ENCODE data around the gene LRCH4.
A peak's percentile ranks its signal among the peaks of the same experiment; 100 is the strongest.

LRCH4 gene, protein sequence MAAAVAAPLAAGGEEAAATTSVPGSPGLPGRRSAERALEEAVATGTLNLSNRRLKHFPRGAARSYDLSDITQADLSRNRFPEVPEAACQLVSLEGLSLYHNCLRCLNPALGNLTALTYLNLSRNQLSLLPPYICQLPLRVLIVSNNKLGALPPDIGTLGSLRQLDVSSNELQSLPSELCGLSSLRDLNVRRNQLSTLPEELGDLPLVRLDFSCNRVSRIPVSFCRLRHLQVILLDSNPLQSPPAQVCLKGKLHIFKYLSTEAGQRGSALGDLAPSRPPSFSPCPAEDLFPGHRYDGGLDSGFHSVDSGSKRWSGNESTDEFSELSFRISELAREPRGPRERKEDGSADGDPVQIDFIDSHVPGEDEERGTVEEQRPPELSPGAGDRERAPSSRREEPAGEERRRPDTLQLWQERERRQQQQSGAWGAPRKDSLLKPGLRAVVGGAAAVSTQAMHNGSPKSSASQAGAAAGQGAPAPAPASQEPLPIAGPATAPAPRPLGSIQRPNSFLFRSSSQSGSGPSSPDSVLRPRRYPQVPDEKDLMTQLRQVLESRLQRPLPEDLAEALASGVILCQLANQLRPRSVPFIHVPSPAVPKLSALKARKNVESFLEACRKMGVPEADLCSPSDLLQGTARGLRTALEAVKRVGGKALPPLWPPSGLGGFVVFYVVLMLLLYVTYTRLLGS

GRCh38 chr7:100585511-100586265 lies at the start of gene LRCH4:
Gene LRCH4 (minus strand): TSS chr7:100586129. CDS start chr7:100586100, 29 bp downstream.
- DNase-seq (ENCODE audit: low read depth): no peak

- peak; percentile 30 for DNase-seq (ENCODE audit: low read depth)
Observed at GRCh38 chr7:100632951-100633717, 47.2 kb upstream of the LRCH4 start.

- no peak for DNase-seq (ENCODE audit: low read depth)
Observed at GRCh38 chr7:100630066-100630465, 44.1 kb upstream of the LRCH4 start.

DNA sequence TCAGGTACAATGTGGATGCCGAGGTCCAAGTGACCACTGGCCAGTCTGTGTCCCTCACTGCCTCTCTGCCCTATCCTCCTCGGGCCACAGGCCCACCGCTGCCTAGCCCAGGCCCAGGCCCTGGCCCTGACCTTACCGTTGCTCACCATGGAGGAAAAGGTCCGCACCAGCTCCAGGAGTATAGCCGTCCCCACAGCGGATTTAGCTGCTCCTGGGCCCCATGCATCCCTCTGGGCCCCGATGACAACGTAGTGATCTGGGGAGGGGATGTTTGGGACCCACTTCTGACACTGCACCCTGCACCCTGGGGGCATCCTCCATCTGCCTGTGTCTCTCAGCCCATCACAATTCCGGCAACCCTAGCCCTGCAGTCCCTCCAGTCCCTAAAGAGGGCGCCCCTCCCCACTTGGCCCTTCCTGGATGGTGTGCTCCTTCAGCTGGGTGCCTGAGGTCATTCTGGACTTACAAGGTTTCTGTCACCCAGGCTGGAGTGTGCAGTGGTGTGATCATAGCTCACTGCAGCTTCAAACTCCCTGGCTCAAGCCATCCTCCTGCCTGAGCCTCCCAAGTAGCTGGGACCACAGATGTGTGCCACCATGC lies 43.3 kb upstream of the LRCH4 start:
- no peak for DNase-seq (ENCODE audit: low read depth)

DNA sequence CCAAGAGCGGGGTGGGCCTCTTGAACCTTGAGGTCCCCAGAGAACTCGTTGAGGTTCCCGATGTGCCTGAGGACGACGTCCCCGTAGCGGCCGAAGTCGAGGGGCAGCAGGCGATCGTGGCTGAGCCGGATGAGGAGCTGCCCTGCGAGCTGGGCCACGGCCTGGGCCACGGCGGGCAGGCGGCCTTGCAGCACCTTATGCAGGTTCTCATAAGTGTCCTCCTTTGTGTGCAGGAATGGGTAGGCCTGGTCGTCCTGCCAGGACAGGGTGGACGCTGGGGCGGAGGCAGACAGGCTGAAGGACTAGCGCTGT lies 41.3 kb upstream of the LRCH4 start:
- no peak for DNase-seq (ENCODE audit: low read depth)

DNA sequence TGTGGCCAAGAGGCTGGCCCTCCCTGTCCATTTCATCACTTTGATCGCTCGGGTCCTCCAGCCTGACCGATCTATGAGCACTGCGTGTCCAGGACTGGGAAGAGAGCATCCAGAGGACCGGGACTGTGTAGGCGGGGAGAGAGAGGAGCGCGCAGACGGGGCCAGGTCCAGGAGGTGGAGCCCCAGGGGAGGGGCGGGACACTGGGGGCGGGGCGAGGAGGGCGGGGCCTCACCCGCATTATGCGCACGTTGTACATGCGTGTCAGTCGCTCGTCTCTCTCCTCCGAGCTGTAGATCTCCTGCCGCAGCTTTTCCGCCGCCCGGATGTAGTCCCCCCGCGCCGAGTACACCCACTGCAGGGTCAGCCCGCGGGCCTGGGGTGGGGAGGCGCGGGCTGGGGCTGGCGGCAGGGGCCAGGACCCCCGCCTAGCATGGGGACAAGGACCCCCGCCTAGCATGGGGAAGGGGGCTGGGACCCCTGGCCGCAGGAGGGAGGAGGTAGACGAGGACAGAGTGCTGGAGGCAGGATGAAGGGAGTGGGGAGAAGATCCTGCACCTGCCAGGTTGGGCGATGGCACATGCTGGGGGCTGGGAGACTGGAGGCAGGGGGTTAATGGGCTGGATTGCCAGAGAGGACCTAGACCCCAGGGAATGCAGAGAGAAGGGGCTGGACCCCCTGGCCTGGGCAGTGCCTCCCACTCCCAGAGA lies 40.8 kb upstream of the LRCH4 start:
- peak; percentile 78 for DNase-seq (ENCODE audit: low read depth)

GRCh38 chr7:100626055-100626454 lies 40.1 kb upstream of the LRCH4 start:
- DNase-seq (ENCODE audit: low read depth): no peak

DNA sequence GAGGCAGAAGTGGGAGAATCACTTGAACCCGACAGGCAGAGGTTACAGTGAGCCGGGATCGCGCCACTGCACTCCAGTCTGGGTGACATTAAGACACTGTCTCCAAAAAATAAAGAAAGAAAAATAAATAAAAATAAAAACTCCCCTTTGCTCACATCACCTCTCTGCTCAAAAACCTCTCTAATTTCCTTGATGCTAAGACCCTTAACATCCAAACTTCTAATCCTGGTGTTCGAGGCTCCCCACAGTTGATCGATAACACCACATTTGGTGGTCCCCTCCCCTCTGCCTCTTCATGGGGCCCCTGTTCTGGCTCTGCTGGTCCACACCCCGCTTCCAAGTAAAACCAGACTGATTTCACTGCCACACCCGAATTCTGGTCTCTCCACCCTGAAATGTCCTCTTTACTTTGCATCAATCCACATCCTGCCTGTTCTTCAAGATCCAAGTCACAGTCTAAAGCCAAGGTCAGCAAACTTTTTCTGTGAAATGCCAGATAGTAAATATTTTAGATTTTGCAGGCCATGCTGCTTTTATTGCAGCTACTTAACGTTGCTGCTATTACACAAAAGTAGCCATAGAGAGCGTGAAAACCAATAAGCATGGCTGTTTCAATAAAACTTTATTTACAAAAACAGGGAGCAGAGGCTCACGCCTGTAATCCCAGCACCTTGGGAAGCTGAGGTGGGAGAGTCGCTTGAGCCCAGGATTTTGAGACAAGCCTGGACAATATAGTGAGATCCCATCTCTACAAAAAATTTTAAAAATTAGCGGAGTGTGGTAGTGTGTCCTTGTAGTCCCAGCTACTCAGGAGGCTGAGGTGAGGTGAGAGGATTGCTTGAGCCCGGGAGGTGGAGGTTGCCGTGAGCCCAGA lies 38.3 kb upstream of the LRCH4 start:
- DNase-seq (ENCODE audit: low read depth): no peak

- DNase-seq (ENCODE audit: low read depth): no peak
Observed at GRCh38 chr7:100621554-100621953, 35.6 kb upstream of the LRCH4 start.

DNA sequence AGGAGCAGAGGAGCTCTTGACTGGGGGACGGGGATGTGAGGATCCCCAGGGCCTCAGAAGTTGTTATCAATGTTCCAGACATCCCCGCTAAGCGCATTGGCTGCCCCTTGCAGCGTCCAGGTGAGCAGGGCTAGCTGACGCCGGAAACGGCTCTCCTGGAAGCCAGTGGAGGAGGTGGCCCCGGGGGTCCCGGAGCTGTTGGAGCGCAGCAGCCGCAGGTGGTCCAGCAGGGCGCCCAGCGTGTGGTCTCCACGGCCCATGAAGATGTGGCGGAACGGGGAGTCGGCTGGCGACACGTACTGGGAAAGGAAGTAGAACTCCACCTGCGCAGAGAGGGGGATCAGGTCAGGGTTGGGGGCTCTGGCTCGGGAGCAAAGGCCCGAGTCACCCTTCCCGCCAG lies 34.9 kb upstream of the LRCH4 start:
- no peak for DNase-seq (ENCODE audit: low read depth)

- no peak for DNase-seq (ENCODE audit: low read depth)
Observed at GRCh38 chr7:100620239-100620638, 34.3 kb upstream of the LRCH4 start.

GRCh38 chr7:100614308-100614861 lies 28.5 kb upstream of the LRCH4 start:
- DNase-seq (ENCODE audit: low read depth): no peak

DNA sequence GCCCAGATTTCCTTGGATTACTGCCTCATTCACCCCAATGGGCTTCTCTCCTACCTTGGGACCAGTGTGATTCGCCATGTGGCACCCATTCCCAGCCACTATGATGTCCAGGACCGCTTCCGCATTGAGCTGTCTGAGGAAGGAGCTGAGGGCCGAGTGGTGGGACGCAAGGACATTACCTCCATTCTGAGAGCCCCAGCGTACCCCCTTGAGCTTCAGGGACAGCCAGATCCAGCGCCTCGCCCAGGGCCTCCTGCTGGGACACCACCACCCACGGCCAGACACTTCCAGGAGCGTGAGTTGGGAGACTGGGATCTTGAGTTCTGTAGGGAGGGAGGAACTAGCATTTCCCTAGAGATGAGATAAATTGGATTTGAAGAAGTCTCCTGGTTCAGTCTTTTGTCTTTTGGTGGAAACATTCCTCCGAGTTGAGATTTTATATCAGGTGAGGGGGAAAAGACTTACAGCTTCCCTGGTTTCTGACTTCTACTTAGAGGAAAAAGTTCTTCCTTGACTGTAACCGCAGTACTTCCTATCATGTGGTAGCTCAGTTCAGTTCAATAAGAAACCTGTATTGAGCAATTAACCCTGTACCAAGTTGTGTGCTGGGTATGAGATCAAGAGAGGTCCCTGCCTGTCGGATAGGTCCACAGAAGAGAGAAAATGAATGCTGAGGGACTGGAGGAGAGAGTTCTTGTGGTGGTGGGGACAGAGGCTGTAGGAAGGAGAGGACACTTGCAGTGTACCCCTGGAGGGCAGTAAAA lies 27.7 kb upstream of the LRCH4 start:
- DNase-seq (ENCODE audit: low read depth): no peak

DNA sequence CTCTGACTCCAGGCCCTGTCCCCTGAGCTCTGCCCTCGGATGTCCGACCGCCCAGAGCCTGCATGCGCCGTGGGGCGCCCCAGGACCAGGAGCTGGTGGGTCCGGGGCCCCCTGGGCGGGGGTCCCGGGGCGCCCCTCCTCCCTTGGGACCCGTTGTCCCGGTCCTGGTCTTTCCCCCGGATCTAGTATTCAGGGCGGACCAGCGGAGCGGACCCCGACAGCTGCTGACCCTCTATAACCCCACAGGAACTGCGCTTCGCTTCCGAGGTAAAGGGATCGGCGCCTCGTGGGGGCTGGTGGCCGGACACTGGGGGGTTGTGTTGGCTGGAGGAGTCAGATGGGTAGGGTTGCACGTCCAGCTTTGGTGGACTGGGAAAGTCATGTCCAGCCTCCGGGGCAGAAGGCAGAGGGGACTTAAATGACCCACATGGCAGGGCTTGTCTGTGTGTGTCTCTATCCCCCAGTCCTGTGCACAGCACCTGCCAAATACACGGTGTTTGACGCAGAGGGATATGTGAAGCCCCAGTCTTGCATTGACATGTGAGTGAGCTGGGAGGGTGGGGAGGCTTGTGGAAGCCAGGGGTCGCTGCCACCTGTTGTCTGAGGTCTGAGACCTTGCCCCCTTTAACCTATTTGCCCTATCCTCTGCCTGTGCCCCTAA lies 26.9 kb upstream of the LRCH4 start:
- DNase-seq (ENCODE audit: low read depth): no peak

DNA sequence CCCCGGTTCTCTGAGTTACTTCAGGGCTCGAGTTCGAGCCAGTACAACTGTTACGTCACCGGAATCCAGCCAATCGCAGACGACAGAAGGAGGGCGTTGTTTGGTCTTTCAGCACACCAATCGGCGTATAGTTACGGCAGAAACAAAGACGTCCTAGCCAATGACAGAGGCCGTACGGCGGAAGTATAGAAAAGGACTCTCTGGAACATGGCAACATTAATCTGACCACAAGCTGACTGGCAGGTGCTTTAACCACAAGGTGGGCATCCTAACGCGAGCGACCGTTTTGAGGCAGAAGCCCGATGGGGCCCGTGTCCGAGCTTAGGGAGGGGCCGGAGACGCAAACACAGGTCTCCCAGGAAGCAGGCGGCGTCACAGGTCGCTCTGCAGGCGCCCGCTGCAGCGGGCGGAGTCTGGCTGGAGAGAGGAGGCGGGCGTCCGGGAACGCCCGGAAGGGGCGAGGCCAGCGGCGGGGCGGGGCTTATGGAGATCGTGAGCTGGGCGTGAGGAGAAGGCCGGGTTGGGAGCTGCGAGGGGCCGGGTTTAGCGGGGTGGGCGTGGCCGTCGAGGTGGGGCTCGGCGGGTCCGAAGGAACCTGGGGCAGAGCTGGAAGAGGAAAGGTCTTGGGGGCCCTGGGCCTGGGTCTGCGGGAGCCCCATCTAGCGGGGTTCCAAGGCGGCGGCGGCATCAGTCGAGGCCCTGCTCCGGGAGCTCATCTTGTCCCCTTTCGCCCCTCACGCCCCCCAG lies 26.2 kb upstream of the LRCH4 start, which contains the start of gene MOSPD3:
Gene MOSPD3 (plus strand): TSS at position 558 of the 747 bp plus-strand sequence. CDS start 252 bp downstream, outside the sequence.
- DNase-seq (ENCODE audit: low read depth): peak; percentile 94

- no peak for DNase-seq (ENCODE audit: low read depth)
Observed at GRCh38 chr7:100609958-100610357, 24.0 kb upstream of the LRCH4 start.

DNA sequence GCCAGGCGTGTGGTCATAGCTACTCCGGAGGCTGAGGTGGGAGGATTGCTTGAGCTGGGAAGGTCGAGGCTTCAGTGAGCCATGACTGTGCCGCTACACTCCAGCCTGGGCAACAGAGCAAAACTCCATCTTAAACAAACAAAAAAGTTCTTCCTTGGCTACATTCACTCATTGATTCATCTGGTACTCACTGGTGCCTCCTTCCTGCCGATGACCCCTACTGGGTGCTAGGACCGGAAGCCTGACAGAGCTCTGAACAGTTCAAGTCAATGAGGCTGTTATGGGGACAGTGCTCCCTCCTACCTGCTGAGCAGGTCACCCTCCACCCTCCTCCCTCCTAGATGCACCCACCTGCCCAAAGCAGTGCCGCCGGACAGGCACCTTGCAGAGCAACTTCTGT lies 21.2 kb upstream of the LRCH4 start:
- DNase-seq (ENCODE audit: low read depth): no peak

DNA sequence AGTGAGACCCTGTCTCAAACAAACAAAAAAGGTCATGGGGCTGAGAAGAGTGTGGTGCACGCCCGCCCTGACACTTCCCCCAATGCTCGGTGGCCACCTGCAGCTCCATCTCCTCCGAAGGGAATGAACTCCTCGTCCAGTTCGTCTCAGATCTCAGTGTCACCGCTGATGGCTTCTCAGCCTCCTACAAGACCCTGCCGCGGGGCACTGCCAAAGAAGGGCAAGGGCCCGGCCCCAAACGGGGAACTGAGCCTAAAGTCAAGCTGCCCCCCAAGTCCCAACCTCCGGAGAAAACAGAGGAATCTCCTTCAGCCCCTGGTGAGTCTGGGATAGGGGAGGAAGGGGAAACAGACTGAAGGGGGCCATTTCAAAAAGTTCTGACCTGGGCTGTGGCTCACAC lies 20.4 kb upstream of the LRCH4 start:
- DNase-seq (ENCODE audit: low read depth): no peak
